HG02588 (cell line): Measurements from ENCODE around the gene RCC2.
"Not testable (repeated sequence)": the region's sequence is repeated elsewhere in the genome, so short reads cannot be mapped to it uniquely, and the experiment has no call there.

Experiments used
- ATAC-seq: cut with Tn5 transposase; IDR thresholded peaks from one replicate; pipeline ENCODE4 v1.9.1; 2021; ENCODE audit warnings: mild to moderate bottlenecking, moderate library complexity; ENCODE audit not compliant: unreplicated experiment

Gene RCC2

GRCh38 chr1:17439250-17440073, at the start of gene RCC2:
Gene RCC2, minus strand, starts transcription at chr1:17439677. Its CDS starts 1,163 bp downstream, at chr1:17438514.
- ATAC-seq: peak; percentile 44

GRCh38 chr1:17486242-17486641, 46.8 kb upstream of the RCC2 start:
- no peak for ATAC-seq

- no peak for ATAC-seq
Measured at GRCh38 chr1:17485281-17485680, 45.8 kb upstream of the RCC2 start.

- not testable (repeated sequence) for ATAC-seq
Measured at GRCh38 chr1:17481981-17482380, 42.5 kb upstream of the RCC2 start.

GRCh38 chr1:17480846-17481245, 41.4 kb upstream of the RCC2 start:
- no peak for ATAC-seq

- ATAC-seq: no peak
Measured at GRCh38 chr1:17475752-17476151, 36.3 kb upstream of the RCC2 start.

- not testable (repeated sequence) for ATAC-seq
Measured at GRCh38 chr1:17474836-17475555, 35.5 kb upstream of the RCC2 start.

GRCh38 chr1:17472814-17473213, 33.3 kb upstream of the RCC2 start:
- ATAC-seq: no peak

GRCh38 chr1:17471393-17471792, 31.9 kb upstream of the RCC2 start:
- no peak for ATAC-seq

- no peak for ATAC-seq
Measured at GRCh38 chr1:17470021-17470799, 30.7 kb upstream of the RCC2 start.

- ATAC-seq: not testable (repeated sequence)
Measured at GRCh38 chr1:17468357-17469265, 29.1 kb upstream of the RCC2 start.

GRCh38 chr1:17466359-17466758, 26.9 kb upstream of the RCC2 start:
- ATAC-seq: no peak

- no peak for ATAC-seq
Measured at GRCh38 chr1:17465228-17465627, 25.8 kb upstream of the RCC2 start.

- no peak for ATAC-seq
Measured at GRCh38 chr1:17463991-17464390, 24.5 kb upstream of the RCC2 start.

- ATAC-seq: no peak
Measured at GRCh38 chr1:17462669-17463068, 23.2 kb upstream of the RCC2 start.

GRCh38 chr1:17460219-17460618, 20.7 kb upstream of the RCC2 start:
- ATAC-seq: no peak

GRCh38 chr1:17458794-17459193, 19.3 kb upstream of the RCC2 start:
- no peak for ATAC-seq

- no peak for ATAC-seq
Measured at GRCh38 chr1:17452686-17453085, 13.2 kb upstream of the RCC2 start.

GRCh38 chr1:17452203-17452602, 12.7 kb upstream of the RCC2 start:
- ATAC-seq: not testable (repeated sequence)

GRCh38 chr1:17451731-17452130, 12.3 kb upstream of the RCC2 start:
- no peak for ATAC-seq
